Suprapubic skin (tissue), 3 donors: ENCODE measurements around the gene ATRN.

ENCODE experiments used
- CTCF ChIP-seq, 2 donors: fragments of 200-600 bp in 1 of 2; fragments of 450-650 bp in 1 of 2; sonication (generic) in 1 of 2; IDR thresholded peaks; one replicate each; pipeline ENCODE4 v1.5.1; 2016 to 2019; ENCODE audit warnings: antibody characterized with exemption in 2 of 2, mild to moderate bottlenecking in 1 of 2, moderate library complexity in 1 of 2
- EP300 ChIP-seq: sonication (generic); formaldehyde crosslinking; IDR thresholded peaks from one replicate; pipeline ENCODE4 v1.6.1; 2017; ENCODE audit warnings: antibody characterized with exemption

GRCh38 chr20:3473324-3473723 lies 2.5 kb downstream of the ATRN start:
- no peak for TF ChIP-seq CTCF (IDR thresholded peaks at IDR 0.05)
- no peak for TF ChIP-seq EP300
